ENCODE data around the gene PRDM2. TPM values are rescaled to one million over a fixed set of nuclear protein-coding genes. Genes with fewer than 3 reads are reported as not detected.
"Not testable (repeated sequence)": the region's sequence is repeated elsewhere in the genome, so short reads cannot be mapped to it uniquely, and the experiment has no call there.

Gene PRDM2, protein sequence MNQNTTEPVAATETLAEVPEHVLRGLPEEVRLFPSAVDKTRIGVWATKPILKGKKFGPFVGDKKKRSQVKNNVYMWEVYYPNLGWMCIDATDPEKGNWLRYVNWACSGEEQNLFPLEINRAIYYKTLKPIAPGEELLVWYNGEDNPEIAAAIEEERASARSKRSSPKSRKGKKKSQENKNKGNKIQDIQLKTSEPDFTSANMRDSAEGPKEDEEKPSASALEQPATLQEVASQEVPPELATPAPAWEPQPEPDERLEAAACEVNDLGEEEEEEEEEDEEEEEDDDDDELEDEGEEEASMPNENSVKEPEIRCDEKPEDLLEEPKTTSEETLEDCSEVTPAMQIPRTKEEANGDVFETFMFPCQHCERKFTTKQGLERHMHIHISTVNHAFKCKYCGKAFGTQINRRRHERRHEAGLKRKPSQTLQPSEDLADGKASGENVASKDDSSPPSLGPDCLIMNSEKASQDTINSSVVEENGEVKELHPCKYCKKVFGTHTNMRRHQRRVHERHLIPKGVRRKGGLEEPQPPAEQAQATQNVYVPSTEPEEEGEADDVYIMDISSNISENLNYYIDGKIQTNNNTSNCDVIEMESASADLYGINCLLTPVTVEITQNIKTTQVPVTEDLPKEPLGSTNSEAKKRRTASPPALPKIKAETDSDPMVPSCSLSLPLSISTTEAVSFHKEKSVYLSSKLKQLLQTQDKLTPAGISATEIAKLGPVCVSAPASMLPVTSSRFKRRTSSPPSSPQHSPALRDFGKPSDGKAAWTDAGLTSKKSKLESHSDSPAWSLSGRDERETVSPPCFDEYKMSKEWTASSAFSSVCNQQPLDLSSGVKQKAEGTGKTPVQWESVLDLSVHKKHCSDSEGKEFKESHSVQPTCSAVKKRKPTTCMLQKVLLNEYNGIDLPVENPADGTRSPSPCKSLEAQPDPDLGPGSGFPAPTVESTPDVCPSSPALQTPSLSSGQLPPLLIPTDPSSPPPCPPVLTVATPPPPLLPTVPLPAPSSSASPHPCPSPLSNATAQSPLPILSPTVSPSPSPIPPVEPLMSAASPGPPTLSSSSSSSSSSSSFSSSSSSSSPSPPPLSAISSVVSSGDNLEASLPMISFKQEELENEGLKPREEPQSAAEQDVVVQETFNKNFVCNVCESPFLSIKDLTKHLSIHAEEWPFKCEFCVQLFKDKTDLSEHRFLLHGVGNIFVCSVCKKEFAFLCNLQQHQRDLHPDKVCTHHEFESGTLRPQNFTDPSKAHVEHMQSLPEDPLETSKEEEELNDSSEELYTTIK (N-terminal part only)
- 10 to 100 TPM; 48.5 to 61.0 TPM for total RNA-seq

DNA sequence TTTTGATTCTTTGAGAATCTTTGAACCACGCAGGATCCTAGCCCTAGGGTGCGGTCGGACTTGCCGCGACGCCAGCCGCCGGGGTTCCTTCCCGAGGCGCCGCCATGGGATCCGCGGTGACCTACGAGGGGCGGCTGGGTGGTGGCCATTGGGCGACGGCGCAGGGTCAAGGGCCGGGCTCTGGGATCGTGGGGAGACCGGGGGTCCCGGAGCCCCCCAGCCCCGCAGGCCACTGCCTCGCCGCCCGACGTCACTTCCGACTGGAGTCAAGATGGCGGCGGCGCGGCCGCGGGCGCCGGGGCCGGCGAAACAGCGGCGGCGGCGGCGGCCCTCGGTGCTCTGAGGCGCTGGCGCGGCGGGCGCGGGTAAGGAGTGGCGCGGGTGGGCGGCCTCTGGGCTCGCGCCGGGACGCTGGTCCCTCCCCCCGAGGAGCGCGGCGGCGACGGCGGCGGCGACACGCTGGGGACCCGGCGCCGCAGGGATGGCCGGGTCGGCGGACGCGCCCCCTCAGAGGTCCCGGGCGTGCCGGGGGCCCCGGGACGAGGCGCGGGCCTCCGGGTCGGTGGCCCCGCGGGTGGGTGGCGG is at the start of gene PRDM2:
PRDM2 (plus strand) TSS at position 253 of the 585 bp plus-strand sequence. CDS start 15,418 bp downstream, outside the sequence.
- ChIA-PET POLR2A (interaction anchor here (0.8 to 1.3 kb wide), 3 partner anchors 24 to 49 kb away, joined by 3 to 6 read pairs (median 4); no protein-coding TSS in a partner anchor), CTCF (no interaction called here)

DNA sequence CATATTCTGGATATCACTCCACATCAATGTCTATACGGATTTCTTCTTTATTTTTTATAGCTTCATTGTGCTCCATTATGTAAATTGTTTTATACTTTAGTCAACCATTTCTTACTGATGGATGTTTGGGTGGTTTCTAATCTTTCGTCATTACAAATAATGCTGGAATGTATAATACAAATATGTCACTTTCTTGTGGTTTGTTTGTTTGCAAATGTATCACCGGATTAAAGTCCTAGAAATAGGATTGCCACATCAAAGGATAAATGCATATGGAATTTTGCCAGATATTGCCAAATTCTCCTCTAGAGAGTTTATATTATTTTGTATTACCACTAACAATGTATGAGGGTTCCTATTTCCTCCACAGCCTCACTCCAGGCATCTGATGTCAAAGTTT is 48.7 kb upstream of the PRDM2 start:
- CTCF ChIA-PET: no interaction called here
- POLR2A ChIA-PET: no interaction called here

DNA sequence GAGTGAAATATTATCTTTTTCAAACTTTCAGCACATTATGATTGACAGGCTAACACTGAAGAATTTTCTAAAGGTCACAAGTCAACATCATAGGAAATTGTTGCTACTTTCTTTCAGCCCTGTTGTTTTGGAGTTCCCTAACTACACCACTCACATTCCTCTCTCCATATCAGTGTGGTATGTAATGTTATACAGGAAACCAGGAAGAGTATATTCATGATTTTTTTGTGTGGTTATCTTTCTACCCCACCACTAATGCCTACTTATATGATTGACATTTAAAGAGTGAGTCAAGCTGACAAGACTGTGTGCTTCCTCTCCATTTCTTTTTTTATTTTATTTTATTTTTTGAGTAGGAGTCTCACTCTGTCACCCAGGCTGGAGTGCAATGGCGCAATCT is 47.8 kb upstream of the PRDM2 start:
- ChIA-PET CTCF (no interaction called here), POLR2A (no interaction called here)

DNA sequence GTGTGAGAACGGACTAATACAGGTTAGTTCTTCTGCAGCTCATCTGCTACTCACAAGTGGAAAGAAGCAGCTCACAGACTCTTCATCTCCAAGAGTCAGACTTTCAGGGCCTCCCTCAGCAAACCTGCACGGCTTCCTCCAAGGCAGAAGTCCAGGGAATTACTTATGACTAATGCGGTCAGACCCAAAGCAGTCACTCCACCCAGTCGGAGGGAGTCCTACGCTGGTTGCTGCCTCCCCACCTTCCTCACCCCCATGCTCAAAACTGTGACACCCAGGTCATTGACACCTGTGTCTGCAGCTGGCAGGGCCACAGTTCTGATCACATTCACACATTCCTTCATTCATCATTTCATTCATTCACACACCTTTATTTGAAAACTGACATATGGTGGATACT is 38.4 kb upstream of the PRDM2 start:
- POLR2A ChIA-PET: no interaction called here
- CTCF ChIA-PET: no interaction called here

DNA sequence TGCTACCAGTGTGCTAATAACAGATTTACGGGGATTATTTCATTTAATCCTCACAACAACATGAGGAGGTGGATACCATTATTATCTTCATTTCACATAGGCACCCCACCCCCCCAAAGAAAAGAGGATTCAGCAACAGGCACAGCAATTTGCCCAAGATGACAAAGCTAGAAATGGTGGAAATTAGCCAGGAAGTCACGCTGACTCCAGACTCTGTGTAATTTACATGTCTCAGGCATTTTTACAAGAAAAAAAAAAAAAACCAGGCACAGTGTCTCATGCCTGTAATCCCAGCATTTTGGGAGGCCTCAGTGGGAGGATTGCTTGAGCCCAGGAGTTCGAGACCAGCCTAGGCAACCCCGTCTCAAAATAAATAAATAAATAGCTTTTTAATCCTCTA is 37.5 kb upstream of the PRDM2 start:
- POLR2A ChIA-PET: no interaction called here
- CTCF ChIA-PET: interaction anchor here (0.6 to 1.1 kb wide), 3 partner anchors 12 to 625 kb away, joined by 4 to 7 read pairs (median 4); no protein-coding TSS in a partner anchor

DNA sequence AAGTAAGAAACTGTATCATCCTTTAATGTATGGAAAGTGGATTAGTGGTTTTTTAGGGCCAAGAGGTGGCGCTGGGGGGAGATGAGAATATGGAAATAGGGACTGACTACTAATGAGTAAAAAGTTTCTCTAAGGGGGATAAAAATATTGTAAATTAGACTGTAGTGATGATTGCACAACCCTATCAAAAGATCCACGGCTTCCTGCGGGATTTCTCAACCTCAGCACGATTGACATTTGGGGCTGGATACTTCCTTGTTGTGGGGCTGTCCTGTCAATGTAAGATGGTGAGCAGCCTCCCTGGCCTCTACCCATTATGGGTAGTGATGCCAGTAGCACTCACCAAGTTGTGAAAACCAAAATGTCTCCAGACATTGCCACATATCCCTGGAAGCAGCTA is 36.0 kb upstream of the PRDM2 start:
- POLR2A ChIA-PET: no interaction called here
- CTCF ChIA-PET: interaction anchor here (3.2 kb wide), 1 partner anchor 62 kb away, joined by 16 read pairs; no protein-coding TSS in a partner anchor

DNA sequence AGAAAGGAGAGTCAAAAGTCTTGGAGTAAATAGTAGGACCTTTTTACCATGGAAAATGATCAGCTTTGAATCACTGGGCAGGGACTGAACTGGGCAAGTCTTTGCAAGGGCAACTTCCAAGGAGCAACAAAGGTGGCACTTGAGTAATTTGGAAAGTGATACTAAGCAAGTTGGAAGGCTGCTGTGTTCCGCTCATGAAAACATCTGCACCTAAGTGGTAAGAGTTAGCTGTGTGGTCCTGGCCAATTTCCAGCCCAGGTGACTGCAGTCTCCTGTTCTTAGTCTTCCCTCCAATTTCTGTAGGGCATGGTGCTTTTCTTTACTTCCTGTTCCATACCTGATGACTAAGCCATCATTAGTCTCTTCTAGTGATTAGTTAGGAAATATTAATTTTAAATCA is 35.5 kb upstream of the PRDM2 start:
- ChIA-PET CTCF (interaction anchor here (1.2 to 3.2 kb wide), 2 partner anchors 56 to 61 kb away, joined by 3 to 16 read pairs; no protein-coding TSS in a partner anchor), POLR2A (no interaction called here)

DNA sequence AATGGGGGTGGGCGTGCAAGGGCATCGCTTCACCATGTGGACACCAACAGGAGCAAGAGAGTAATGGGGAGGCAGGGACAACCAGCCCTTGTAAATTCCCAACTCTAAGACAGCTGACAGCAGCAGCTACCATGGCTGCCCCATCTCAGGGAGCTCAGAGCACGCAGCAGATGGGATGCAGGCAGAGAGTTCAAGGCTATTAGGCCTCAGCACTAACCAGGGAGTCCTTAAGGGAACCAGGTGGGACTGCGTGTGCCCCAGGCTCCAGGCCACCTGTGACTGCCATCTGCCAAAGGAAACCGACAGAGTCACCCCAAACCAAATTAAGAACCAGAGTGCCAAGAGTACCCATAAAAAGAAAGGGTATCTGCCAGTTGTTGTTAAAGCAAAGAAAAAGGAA is 33.7 kb upstream of the PRDM2 start:
- POLR2A ChIA-PET: no interaction called here
- CTCF ChIA-PET: interaction anchor here (0.9 to 3.2 kb wide), 3 partner anchors 12 to 139 kb away, joined by 3 to 16 read pairs (median 4); no protein-coding TSS in a partner anchor

DNA sequence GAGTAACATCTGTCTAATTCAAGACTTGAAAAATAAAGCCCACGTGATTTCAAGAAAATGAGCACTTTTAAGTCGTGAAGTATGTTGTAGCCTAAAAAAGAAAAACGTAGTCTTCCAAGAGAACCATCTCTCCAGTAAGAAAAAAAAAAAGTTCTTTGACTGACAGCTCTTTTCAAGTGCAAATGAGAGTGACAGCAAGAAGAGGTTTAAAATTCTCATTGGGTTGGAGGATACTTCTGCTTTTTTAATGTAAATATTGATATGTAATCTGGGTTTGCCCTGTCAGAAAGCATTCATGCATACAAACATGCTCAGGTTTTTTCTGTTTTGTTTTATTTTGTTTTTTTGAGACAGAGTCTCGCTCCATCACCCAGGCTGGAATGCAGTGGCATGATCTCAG is 32.3 kb upstream of the PRDM2 start:
- ChIA-PET POLR2A (no interaction called here), CTCF (no interaction called here)

DNA sequence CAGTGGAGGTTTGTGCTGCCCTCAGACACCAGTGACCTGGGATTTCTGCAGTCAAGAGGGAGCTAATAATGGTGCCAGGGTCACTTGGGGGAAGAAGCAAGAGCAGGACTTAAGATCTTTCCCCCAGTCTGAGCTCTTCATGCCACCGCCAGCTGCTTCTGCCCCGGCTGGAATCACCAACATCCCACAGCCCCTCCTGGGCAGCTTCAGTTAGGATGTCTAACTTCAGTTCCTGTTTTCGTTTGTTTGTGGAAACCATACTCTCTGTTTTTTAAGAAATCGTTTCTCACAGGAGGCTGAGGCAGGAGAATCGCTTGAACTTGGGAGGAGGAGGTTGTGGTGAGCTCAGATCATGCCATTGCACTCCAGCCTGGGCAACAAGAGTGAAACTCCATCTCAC is 25.6 kb upstream of the PRDM2 start:
- ChIA-PET CTCF (interaction anchor here (0.6 to 1.4 kb wide), 2 partner anchors 12 to 19 kb away, joined by 3 to 4 read pairs; no protein-coding TSS in a partner anchor), POLR2A (no interaction called here)

DNA sequence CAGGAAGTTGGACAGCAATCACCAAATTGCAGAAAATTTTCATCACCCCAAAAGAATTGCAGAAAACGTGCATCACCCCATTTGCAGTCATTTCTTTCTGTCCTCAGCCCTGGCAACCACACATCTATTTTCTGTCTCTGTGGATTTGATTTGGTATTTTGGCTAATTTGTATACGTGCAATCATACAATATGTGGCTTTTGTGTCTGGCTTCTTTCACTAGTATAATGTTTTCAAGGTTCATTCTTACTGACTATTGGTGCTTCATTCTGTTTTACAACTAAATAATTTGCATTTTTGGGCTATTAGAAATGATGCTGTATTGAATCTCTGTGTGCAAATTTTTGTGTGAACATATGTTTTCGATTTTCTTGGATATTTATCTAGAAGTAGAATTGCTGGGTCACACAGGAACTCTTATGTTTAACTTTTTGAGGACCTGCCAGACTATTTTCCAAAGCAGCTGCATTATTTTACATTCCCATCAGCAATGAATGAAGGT is 24.8 kb upstream of the PRDM2 start:
- CTCF ChIA-PET: interaction anchor here (0.6 to 1.4 kb wide), 2 partner anchors 12 to 254 kb away, joined by 4 to 5 read pairs; no protein-coding TSS in a partner anchor
- POLR2A ChIA-PET: no interaction called here

DNA sequence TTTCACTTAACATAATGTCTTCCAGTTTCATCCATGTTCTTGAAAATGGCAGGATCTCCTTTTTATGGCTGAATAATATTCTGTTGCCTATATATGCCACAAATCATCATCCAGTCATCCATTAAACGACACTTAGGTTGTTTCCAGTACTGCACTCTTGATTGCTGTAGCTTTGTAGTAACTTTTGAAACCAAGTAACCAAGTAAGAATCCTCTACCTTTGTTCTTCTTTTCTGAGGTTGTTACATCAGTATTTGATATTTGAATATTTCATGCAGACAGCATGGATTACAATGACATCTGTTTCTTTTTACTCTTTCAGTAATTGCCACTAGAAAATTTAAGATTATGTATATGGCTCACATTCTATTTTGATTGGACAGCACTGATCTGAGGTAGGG is 22.1 kb upstream of the PRDM2 start:
- ChIA-PET CTCF (interaction anchor here (1.4 to 1.5 kb wide), 2 partner anchors 12 to 48 kb away, joined by 4 to 5 read pairs; no protein-coding TSS in a partner anchor), POLR2A (no interaction called here)

DNA sequence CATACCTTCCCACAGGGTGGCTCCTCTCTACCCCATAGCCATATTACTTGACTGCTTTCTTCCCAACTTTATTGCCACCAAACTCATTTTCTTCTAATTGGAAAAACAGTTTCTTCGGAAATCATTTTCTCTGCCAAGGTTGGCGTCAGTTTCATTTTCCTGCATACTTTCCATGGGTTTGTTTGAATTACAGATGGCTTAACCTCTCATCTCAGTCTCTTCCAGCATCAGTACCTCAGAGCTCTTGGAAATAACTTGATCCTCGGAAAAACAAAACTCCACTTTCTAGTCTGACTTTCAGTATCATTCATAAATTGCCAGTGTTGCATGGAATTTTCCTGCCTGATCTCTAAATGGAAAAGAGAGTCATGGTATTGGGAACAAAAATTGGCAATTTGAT is 20.3 kb upstream of the PRDM2 start:
- ChIA-PET POLR2A (no interaction called here), CTCF (interaction anchor here (1.5 kb wide), 1 partner anchor 14 kb away, joined by 4 read pairs; no protein-coding TSS in a partner anchor)

DNA sequence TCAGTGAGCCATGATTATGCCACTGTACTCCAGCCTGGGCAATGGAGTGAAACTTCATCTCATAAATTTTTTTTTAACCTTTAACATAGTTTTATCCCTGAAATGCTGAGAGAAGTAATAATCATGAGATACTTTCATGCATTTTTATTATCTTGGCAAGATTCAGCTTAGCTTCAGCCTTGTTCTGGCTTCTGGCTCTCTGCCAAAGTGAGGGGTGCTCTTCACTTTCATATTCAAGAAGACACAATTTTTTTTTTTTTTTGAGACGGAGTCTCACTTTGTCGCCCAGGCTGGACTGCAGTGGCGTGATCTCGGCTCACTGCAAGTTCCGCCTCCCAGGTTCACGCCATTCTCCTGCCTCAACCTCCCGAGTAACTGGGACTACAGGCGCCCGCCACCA is 19.4 kb upstream of the PRDM2 start:
- CTCF ChIA-PET, POLR2A ChIA-PET: not testable (repeated sequence)

DNA sequence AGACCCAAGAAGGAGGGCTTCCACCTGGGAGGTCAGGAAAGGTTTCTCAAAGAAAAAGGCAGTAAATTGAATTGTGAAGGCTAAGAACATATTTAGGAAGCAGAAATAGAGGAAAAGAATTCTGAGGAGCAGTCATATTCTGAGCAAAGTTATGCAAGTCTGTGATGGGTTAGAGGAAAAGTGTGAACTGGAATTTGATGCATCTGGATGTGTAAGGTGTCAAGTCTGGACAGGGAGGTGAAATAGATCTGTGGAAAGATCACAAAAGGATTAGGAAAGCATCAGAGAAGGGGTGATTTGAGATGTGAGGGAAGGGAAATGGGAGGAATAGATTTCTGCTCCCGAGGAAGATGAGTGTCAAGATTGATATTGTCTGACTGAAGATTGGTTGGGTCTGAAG is 18.1 kb upstream of the PRDM2 start:
- POLR2A ChIA-PET: no interaction called here
- CTCF ChIA-PET: no interaction called here

DNA sequence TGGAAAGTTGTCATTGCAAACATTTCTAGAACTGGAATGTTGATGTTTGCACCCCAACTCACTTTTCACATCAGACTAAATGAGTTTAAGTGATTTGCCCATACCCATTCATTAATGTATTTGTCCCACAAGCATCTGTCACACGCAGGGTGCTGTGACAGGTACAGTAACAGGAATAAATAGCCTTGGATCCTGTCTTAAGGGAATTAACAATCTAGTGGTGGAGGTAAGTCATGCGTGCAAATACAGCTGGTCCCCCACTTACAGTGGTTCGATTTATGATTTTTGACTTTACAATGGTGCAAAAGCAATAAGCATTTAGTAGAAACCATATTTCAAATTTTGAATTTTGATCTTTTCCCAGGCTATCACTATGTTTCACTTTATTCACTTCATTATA is 17.5 kb upstream of the PRDM2 start:
- POLR2A ChIA-PET: no interaction called here

DNA sequence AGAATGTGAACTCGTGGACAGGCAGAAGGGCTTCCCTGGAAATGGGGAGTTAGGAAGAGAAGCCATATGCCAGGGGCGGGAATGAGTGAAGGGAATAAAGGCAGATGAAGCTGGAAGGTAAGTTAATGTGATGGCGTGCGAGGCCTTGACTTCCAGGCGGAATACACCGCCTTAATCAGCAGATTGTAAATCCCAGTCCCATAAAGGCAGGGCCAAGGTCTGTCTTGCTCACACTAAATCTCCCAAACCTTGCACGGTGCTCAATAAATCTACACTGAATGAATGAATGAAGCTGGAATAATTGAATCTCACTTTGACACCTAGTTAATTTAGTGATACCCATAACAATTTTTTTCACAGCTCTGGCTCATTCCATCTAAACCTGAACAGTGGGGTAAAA is 16.8 kb upstream of the PRDM2 start:
- POLR2A ChIA-PET: no interaction called here
- CTCF ChIA-PET: no interaction called here

More for the DNA sequence above, 17.5 kb upstream of the PRDM2 start:
- CTCF ChIA-PET: no interaction called here

DNA sequence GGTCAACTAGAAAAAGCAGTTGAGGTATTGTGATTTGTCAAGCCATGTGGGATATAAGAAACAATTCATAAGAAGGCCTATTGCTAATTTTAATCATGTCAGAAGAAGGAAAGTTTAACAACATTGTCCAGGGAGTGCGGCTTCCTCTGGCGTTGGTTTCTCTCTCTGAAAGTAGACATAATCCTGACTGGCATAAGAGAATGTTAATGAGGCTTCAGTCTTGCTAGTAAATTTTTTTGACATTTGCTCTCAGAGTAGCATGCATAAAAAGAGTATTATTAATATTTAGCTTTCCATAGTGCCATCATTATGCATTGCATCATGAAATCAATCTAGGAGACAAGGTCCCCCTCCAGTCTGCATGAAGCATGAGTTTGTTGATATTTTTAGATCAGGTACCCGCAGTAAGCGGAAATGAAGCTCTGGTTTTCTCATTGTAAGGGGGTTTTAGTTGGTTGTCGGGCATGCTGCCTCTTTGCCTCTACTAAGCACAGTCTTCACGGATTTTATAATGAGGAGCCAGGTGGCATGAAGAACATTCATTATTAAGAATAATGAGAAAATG is 12.8 kb upstream of the PRDM2 start:
- ChIA-PET POLR2A (no interaction called here), CTCF (no interaction called here)

DNA sequence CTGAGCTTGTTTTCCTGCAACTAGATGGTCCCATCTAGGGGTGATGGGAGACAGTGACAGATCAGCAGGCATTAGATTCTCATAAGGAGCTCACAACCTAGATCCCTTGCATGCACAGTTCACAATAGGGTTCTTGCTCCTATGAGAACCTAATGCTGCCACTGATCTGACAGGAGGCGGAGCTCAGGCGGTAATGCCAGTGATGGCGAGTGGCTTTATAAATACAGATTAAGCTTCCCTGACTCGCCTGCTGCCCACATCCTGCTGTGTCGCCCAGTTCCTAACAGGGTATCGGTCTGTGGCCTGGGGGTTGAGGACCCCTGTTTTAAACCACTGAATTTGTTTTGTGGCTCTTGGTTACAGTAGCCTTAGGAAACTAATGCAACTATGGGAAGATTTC is 6.9 kb upstream of the PRDM2 start:
- ChIA-PET CTCF (interaction anchor here (0.6 kb wide), 1 partner anchor 22 kb away, joined by 5 read pairs; no protein-coding TSS in a partner anchor), POLR2A (interaction anchor here (0.6 kb wide), 1 partner anchor 37 kb away, joined by 5 read pairs; no protein-coding TSS in a partner anchor)
